ENCODE measurements around the gene GTF3C4.

GTF3C4 gene

GRCh38 chr9:132703336-132703735 lies 33.1 kb downstream of the GTF3C4 start:
- TF ChIP-seq GATA3 (IDR thresholded peaks at IDR 0.05; ENCODE audit: low read depth, low read length): no peak
- no peak for TF ChIP-seq GATA2 (IDR thresholded peaks at IDR 0.05; ENCODE audit: low read depth, low read length)

- TF ChIP-seq GATA3 (IDR thresholded peaks at IDR 0.05; ENCODE audit: low read depth, low read length) (no peak), GATA2 (IDR thresholded peaks at IDR 0.05; ENCODE audit: low read depth, low read length) (no peak)
Observed at GRCh38 chr9:132708239-132708638, 38.0 kb downstream of the GTF3C4 start.

GRCh38 chr9:132708769-132709430 lies 38.6 kb downstream of the GTF3C4 start:
- TF ChIP-seq GATA3 (IDR thresholded peaks at IDR 0.05; ENCODE audit: low read depth, low read length): no peak
- no peak for TF ChIP-seq GATA2 (IDR thresholded peaks at IDR 0.05; ENCODE audit: low read depth, low read length)

- no peak for TF ChIP-seq GATA2 (IDR thresholded peaks at IDR 0.05; ENCODE audit: low read depth, low read length)
- TF ChIP-seq GATA3 (IDR thresholded peaks at IDR 0.05; ENCODE audit: low read depth, low read length): no peak
Observed at GRCh38 chr9:132710333-132710732, 40.1 kb downstream of the GTF3C4 start.

GRCh38 chr9:132711846-132712245 lies 41.6 kb downstream of the GTF3C4 start:
- TF ChIP-seq GATA3 (IDR thresholded peaks at IDR 0.05; ENCODE audit: low read depth, low read length): no peak
- no peak for TF ChIP-seq GATA2 (IDR thresholded peaks at IDR 0.05; ENCODE audit: low read depth, low read length)

GRCh38 chr9:132712753-132713152 lies 42.5 kb downstream of the GTF3C4 start:
- TF ChIP-seq GATA2 (IDR thresholded peaks at IDR 0.05; ENCODE audit: low read depth, low read length) (no peak), GATA3 (IDR thresholded peaks at IDR 0.05; ENCODE audit: low read depth, low read length) (no peak)

GRCh38 chr9:132716007-132716406 lies 45.7 kb downstream of the GTF3C4 start:
- TF ChIP-seq GATA3 (IDR thresholded peaks at IDR 0.05; ENCODE audit: low read depth, low read length) (no peak), GATA2 (IDR thresholded peaks at IDR 0.05; ENCODE audit: low read depth, low read length) (no peak)

- TF ChIP-seq GATA3 (IDR thresholded peaks at IDR 0.05; ENCODE audit: low read depth, low read length) (no peak), GATA2 (IDR thresholded peaks at IDR 0.05; ENCODE audit: low read depth, low read length) (no peak)
Observed at GRCh38 chr9:132717326-132717945, 47.2 kb downstream of the GTF3C4 start.

GRCh38 chr9:132721661-132722060 lies 51.4 kb downstream of the GTF3C4 start:
- TF ChIP-seq GATA2 (IDR thresholded peaks at IDR 0.05; ENCODE audit: low read depth, low read length) (no peak), GATA3 (IDR thresholded peaks at IDR 0.05; ENCODE audit: low read depth, low read length) (no peak)

- TF ChIP-seq GATA3 (IDR thresholded peaks at IDR 0.05; ENCODE audit: low read depth, low read length) (no peak), GATA2 (IDR thresholded peaks at IDR 0.05; ENCODE audit: low read depth, low read length) (no peak)
Observed at GRCh38 chr9:132722564-132723065, 52.4 kb downstream of the GTF3C4 start.

- TF ChIP-seq GATA3 (IDR thresholded peaks at IDR 0.05; ENCODE audit: low read depth, low read length) (no peak), GATA2 (IDR thresholded peaks at IDR 0.05; ENCODE audit: low read depth, low read length) (no peak)
Observed at GRCh38 chr9:132723809-132724208, 53.5 kb downstream of the GTF3C4 start.

GRCh38 chr9:132725306-132725705 lies 55.0 kb downstream of the GTF3C4 start:
- no peak for TF ChIP-seq GATA2 (IDR thresholded peaks at IDR 0.05; ENCODE audit: low read depth, low read length)

- TF ChIP-seq GATA2 (IDR thresholded peaks at IDR 0.05; ENCODE audit: low read depth, low read length) (no peak), GATA3 (IDR thresholded peaks at IDR 0.05; ENCODE audit: low read depth, low read length) (no peak)
Observed at GRCh38 chr9:132726576-132727130, 56.4 kb downstream of the GTF3C4 start.

GRCh38 chr9:132728071-132728470 lies 57.8 kb downstream of the GTF3C4 start:
- TF ChIP-seq GATA2 (IDR thresholded peaks at IDR 0.05; ENCODE audit: low read depth, low read length) (no peak), GATA3 (IDR thresholded peaks at IDR 0.05; ENCODE audit: low read depth, low read length) (no peak)

- TF ChIP-seq GATA3 (IDR thresholded peaks at IDR 0.05; ENCODE audit: low read depth, low read length): no peak
- no peak for TF ChIP-seq GATA2 (IDR thresholded peaks at IDR 0.05; ENCODE audit: low read depth, low read length)
Observed at GRCh38 chr9:132728497-132728896, 58.2 kb downstream of the GTF3C4 start.

Measured in SH-SY5Y (cell line).